Activated naive CD4-positive, alpha-beta T cell treated with anti-CD3 and anti-CD28 coated beads, Interleukin-2, amount 50 U/mL, for 72 hours (primary cell): ENCODE measurements around the gene DIRAS3. TPM values are rescaled to one million over a fixed set of nuclear protein-coding genes. Genes with fewer than 3 reads are reported as not detected.
"Not testable (repeated sequence)": the region's sequence is repeated elsewhere in the genome, so short reads cannot be mapped to it uniquely, and the experiment has no call there.

Experiments
- ATAC-seq, 2 donors: fragments of 150-1000 bp; cut with Tn5 transposase; 2 replicates each; pipeline ENCODE4 v1.10.0; 2021; ENCODE audit warnings: mild to moderate bottlenecking in 2 of 2, moderate library complexity in 2 of 2
- DNase-seq, 2 donors: peaks; one replicate each; pipeline ENCODE4 v3.0.0; 2021 to 2022; ENCODE audit warnings: low spot score in 2 of 2
- H3K27ac Mint-ChIP-seq, 2 donors: one replicate each; pipeline ENCODE4 v1.8.0; 2022; ENCODE audit warnings: mild to moderate bottlenecking in 2 of 2, mixed read lengths in 2 of 2
- H3K36me3 Mint-ChIP-seq, 2 donors: one replicate each; pipeline ENCODE4 v1.8.0; 2022; ENCODE audit warnings: mixed read lengths in 2 of 2
- H3K9me3 Mint-ChIP-seq, 2 donors: one replicate each; pipeline ENCODE4 v1.8.0; 2022; ENCODE audit warnings: mixed read lengths in 2 of 2
- total RNA-seq, 2 donors: library from RNA; stranded (reverse); gene quantifications; one replicate each; pipeline ENCODE4 v1.2.3, GENCODE V29; 2022

Gene DIRAS3
- total RNA-seq, 2 donors from 2014 or later: not detected

DNA sequence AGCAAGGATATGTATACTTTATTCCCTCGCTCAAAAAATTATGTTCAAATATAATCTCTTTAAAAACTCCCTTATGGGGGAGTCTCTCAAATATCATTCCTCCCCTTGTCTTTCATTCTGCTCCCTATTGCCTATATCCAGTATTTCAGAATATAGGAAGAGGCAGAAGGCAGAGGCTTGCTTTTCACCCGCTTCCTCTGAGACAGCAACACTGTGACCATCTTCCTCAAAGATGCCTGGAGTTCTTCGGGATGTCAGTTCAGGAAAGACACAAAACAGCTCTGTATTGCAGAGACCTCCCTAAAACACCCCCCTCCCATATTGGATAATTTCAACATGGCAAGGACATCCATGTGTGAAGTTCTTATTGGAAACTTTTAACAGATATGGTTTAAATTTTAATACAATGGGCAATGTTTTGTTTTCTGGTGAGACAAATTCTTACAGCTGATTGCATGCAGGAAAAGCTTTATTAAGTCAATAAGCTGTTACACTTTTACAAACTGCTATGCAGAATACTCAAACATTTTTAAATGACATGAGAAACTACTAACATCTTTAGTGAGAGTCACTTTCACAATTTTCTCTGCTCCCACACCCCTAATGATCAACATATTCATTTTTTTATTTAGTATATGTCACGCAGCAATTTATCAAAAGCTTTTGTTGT lies 4.8 kb downstream of the DIRAS3 start:
- Mint-ChIP-seq H3K9me3 (peaks cover 0 to 4% of the 10 kb centered on the region in 2 donors), H3K27ac (no peak overlapping the region), H3K36me3 (peaks cover 0 to 6% of the 10 kb centered on the region in 2 donors)
- DNase-seq: no peak
- no peak for ATAC-seq

DNA sequence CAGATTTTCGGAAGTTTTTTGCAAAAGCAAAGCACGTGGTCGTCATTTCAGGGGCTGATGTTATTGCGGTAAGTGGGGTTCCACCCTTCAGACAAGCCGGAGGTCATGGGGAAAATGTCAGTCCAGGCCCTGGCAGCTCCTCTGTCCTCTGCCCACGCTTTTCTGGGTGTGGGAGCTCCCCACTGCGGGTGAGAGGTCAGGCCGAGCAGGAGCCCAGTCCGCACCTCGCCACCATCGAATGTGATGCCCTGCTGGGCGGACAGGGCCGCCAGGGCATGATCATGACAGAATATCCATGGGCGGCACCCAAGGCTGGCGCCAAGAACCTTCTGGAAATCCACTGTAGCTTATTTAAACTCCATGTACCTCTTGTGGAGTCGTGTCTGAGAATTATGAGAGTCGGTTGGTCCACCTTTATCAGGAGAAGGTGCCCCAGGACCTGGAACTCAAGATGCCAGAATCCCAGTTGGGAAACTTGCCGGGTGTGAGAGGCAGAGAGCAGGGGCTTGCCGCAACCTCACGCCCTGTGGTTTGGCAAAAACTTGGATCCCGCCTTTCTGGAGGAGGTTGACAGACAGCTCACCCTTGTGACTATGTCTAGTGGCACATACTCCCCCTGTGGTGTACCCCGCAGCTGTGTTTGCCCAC lies 6.9 kb downstream of the DIRAS3 start:
- Mint-ChIP-seq H3K36me3 (peaks cover 0 to 6% of the 10 kb centered on the region in 2 donors), H3K27ac (no peak overlapping the region), H3K9me3 (peaks cover 4 to 6% of the 10 kb centered on the region in 2 donors)
- no peak for ATAC-seq
- DNase-seq: no peak

DNA sequence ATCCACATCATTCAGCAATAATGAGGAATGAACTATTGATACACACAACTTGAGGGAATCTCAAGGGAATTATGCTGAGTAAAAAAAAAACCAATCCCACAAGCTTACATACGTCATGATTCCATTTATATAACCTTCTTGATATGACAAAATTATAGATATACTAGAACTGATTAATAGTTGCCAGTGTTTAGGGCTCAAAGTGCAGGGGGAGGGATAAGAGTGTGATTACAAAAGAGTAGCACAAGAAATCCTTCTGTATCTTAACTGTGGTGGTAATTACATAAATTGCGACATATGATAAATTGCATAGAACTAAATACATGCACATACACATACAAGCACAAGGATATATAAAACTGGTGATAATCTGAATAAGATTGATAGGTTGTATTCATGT lies 13.5 kb downstream of the DIRAS3 start:
- Mint-ChIP-seq H3K36me3 (no peaks in the 10 kb centered on the region), H3K9me3 (peaks cover 4 to 16% of the 10 kb centered on the region in 2 donors), H3K27ac (no peak overlapping the region)
- ATAC-seq (no peak), DNase-seq (no peak)

DNA sequence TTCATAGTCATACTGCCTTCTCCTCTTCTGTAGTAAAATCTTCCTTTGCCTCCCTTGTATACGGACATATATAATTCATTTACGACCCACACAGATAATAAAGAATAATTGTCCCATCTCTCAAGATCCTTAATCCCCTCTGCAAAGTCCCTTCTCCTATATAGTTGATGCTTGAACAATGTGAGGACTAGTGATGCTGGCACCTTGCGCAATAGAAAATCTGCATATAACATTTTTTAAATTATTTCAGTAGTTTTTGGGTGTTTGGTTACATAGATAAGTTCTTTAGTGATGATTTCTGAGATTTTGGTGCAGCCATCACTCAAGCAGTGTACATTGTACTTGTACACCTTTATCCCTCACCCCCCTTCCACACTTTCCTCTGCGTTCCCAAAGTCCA lies 21.0 kb downstream of the DIRAS3 start:
- Mint-ChIP-seq H3K9me3 (peaks cover 0 to 6% of the 10 kb centered on the region in 2 donors), H3K36me3 (no peaks in the 10 kb centered on the region), H3K27ac (no peak overlapping the region)

DNA sequence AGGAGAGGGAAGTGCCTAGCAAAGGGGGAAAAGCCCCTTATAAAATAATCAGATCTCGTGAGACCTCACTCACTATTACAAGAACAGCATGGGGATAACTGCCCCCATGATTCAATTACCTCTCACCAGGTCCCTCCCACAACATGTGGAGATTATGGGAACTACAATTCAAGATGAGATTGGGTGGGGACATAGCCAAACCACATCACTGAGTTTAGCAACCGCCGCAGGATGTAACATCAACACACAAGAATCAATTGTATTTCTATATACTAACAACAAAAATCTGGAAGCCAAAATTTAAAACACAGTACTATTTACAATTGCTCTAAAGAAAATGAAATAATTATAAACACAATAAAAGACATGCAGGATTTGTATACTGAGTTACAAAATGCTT lies 21.9 kb downstream of the DIRAS3 start:
- H3K36me3 Mint-ChIP-seq: no peaks in the 10 kb centered on the region
- peaks cover 0 to 5% of the 10 kb centered on the region in 2 donors for H3K9me3 Mint-ChIP-seq
- H3K27ac Mint-ChIP-seq: no peak overlapping the region
- no peak for DNase-seq
- no peak for ATAC-seq

More for the DNA sequence above, 21.0 kb downstream of the DIRAS3 start:
- ATAC-seq (no peak), DNase-seq (no peak)

DNA sequence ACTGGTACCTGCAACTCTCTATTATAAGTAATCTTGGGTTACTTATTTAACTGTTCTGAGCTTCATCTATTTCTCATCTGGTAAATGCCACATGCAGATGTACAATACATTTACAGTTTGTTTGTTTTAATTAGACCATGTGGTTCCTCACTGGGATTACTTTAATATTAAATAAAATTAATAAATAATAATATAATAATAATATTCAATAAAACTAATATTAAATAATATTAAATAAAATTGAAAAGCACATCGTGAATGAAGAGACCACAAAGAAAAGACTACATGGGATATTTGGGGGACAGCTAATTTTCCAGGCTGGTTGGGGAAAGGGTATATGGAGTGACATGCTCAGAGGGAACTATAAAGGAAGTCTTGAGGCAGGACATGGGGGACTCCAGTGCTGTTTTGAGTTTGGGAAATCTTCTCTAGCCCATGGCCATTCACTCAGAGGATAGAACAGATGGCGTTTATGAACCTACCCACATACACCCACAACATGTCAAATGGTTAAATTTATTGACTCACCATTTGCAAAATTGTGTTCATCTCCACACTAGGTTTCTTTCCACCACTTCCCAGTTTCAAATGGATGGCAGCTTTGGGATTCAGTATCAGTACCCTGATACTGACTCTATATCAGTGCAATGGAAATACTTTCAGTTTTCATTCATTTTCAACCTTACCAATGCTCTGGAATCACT lies 25.6 kb downstream of the DIRAS3 start:
- Mint-ChIP-seq H3K36me3 (no peaks in the 10 kb centered on the region), H3K27ac (no peak overlapping the region), H3K9me3 (peaks cover 0 to 6% of the 10 kb centered on the region in 2 donors)
- no peak for ATAC-seq
- no peak for DNase-seq

DNA sequence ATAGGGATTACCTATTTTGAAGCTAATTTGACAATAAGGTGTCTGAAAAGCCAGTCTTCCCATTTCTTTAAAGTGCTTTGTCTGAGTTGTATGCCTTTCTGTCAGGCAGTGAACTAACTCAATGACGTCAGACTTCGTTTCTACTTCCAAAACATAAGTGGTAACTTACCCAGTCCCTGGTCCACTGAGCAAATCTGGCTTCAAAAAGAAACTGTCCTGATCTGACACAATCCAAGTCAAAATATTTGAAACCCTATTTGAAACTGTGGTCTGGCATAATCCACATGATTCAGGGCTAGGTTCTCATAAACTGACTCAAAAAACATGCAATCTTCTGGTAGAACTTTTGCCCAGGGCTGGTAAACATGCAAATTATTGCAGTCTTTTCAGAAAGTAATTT lies 34.0 kb downstream of the DIRAS3 start:
- no peak for DNase-seq
- H3K9me3 Mint-ChIP-seq: peaks cover 0 to 3% of the 10 kb centered on the region in 2 donors
- no peak overlapping the region for H3K27ac Mint-ChIP-seq
- ATAC-seq: no peak
- no peaks in the 10 kb centered on the region for H3K36me3 Mint-ChIP-seq

DNA sequence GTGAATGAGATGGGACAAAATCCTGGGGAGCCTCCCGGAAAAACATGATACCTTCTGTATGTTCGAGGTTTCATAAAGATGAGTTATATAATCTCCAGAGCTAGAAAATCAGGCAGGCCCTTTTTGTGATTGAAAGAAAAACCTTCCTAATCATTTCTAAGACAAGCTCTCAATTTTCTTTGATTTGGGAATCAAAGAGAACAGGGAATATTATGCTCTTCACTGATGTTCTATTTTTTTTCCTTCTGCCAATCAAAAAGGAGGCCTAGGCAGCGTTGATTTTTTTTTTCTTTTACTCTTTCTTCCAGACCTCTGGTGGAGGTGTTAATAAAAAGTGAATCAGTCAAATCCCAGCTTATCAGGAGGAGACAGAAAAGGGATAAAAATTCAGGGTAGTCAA lies 34.5 kb downstream of the DIRAS3 start:
- no peaks in the 10 kb centered on the region for H3K36me3 Mint-ChIP-seq
- H3K9me3 Mint-ChIP-seq: peaks cover 0 to 3% of the 10 kb centered on the region in 2 donors
- DNase-seq: no peak
- ATAC-seq: no peak
- H3K27ac Mint-ChIP-seq: no peak overlapping the region

DNA sequence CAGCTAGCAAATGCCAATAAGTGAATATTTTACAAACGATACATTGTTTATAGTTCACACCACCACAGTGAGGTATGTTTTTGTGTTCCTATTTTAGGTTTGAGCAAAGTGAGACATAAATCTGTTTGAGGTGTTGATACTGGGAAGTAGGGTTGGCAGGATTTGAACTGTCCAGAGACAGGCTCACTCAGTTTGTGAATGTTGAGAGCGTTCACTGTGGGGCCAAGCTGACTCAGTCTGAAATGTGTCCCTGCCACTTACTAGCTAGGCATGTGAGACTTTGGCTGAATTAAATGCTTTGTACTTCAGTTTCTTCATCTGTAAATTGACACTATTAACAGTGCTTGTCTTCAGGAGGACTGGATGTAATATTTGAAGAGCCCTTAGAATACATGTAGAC lies 35.1 kb downstream of the DIRAS3 start:
- no peak overlapping the region for H3K27ac Mint-ChIP-seq
- no peaks in the 10 kb centered on the region for H3K36me3 Mint-ChIP-seq
- peaks cover 0 to 3% of the 10 kb centered on the region in 2 donors for H3K9me3 Mint-ChIP-seq
- ATAC-seq (no peak), DNase-seq (no peak)

DNA sequence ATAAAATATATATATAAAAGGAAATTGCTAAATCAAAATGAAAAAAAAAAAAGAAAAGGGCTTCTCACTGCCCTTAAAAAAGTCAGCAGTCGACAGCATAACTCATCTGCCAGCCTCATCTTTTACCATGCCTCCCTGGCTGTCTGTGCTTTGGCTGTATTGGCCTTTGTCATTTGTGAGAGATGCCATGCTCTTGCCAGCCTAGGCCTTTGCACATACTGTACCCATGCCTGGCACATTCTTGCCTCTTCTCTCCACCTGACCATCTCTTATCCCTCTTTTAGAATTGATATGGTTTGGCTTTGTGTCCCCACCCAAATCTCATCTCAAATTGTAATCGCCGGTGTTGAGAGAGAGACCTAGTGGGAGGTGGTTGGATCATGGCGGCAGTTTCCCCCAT lies 37.1 kb downstream of the DIRAS3 start:
- ATAC-seq (no peak), DNase-seq (no peak)
- H3K27ac Mint-ChIP-seq: no peak overlapping the region
- H3K9me3 Mint-ChIP-seq: peaks cover 0 to 3% of the 10 kb centered on the region in 2 donors
- no peaks in the 10 kb centered on the region for H3K36me3 Mint-ChIP-seq

DNA sequence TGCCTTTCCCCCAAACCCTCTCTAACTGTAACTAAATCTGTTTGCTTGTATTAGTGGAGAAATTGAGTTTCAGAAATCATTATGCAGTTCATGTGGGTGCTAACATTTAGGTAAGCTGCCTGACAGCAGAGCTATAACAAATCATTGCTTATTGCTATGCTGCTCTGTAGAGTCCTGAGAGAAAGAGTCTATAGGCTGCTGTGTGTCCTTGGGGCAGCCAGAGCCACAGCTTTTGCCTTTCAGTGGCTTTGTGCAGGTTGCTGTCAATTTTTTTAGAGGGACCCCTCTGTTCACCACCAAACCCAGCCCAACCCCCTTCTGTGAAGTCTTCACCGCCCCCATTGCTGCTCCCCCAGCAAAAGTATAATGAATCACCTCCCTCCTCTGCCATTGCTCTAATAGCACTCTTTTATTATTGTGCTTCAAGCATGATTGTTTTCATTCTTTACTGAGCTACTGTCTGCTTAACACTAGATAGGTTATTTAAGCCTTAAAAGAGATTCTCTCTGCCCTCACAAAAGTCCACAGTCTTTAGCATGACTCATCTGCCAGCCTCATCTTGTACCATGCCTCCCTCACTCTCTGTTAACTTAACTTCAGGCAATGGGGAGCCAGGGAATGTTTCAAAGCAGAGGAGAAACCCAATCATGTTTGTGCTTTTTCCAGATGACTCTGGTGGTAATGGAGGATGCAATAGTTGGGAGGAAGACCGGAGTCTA lies 38.6 kb downstream of the DIRAS3 start:
- Mint-ChIP-seq H3K27ac (no peak overlapping the region), H3K9me3 (no peaks in the 10 kb centered on the region), H3K36me3 (no peaks in the 10 kb centered on the region)
- DNase-seq (no peak), ATAC-seq (no peak)

DNA sequence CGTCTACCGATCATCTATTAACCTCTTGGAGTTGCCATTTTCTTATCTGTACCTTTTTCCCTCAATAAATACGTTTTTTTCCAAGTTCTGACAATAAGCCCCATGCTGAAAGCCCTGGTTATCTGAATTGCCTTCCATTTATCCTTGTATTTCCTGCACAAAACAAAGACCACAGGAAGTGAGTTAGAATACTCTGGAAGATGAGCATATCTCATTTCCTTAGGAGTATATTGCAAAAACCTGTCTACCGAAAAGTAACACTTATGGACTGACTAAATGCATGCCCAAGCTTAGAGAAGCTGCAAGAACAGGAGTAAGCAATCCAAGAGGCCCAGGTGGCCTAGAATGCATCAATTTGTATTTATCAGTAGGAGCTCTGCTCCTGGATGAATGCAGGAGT lies 39.9 kb downstream of the DIRAS3 start:
- ATAC-seq: no peak
- Mint-ChIP-seq H3K9me3 (peaks cover 7% of the 10 kb centered on the region in 2 donors), H3K36me3 (no peaks in the 10 kb centered on the region), H3K27ac (no peak overlapping the region)
- DNase-seq: no peak

DNA sequence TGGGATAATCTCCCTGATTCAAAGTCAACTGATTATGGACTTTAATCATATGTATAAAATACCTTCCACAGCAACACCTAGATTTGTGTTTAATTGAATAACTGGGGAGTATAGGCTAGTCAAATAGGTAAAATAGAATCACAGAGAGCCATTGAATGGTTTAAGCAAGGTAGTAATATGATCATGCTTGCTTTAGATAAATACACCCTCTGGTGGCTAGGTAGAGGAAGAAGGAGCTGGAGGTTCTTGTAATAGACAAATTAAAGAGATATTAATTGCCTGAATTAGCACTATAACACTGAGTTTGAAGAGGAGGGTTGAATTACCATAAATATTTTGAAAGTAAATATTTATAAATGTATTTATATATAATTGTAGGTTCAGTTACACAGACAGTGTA lies 40.3 kb downstream of the DIRAS3 start:
- Mint-ChIP-seq H3K27ac (no peak overlapping the region), H3K36me3 (no peaks in the 10 kb centered on the region), H3K9me3 (peaks cover 7% of the 10 kb centered on the region in 2 donors)
- DNase-seq (no peak), ATAC-seq (no peak)

DNA sequence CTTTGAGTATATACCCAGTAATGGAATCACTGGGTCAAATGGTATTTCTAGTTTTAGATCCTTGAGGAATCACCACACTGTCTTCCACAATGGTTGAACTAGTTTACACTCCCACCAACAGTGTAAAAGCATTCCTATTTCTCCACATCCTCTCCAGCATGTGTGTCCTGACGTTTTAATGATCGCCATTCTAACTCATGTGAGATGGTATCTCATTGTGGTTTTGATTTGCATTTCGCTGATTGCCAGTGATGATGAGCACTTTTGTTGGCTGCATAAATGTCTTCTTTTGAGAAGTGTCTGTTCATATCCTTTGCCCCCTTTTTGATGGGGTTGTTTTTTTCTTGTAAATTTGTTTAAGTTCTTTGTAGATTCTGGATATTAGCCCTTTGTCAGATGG lies 46.8 kb downstream of the DIRAS3 start:
- ATAC-seq, DNase-seq, H3K27ac Mint-ChIP-seq, H3K36me3 Mint-ChIP-seq: not testable (repeated sequence)
- peaks cover 23 to 30% of the 10 kb centered on the region in 2 donors for H3K9me3 Mint-ChIP-seq

DNA sequence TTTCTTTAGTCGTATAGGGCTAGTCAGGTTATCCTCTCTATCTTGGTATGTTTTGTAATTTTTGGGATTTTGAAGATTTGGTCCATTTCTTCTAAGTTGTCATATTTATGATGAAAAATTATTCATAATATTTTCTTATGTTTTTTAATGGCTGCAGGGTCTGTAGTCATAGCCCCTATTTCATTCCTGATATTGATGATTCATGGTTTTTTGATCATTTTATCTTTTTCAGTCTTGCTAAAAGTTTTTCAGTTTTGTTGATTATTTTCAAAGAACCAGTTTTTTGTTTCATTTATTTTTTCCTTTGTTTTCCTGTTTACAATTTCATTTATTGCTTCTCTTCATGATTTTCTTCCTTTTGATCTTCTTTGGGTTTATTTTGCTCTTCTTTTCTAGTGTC lies 50.2 kb downstream of the DIRAS3 start:
- no peak for DNase-seq
- H3K27ac Mint-ChIP-seq: no peak overlapping the region
- peaks cover 17 to 23% of the 10 kb centered on the region in 2 donors for H3K9me3 Mint-ChIP-seq
- no peaks in the 10 kb centered on the region for H3K36me3 Mint-ChIP-seq
- ATAC-seq: no peak

DNA sequence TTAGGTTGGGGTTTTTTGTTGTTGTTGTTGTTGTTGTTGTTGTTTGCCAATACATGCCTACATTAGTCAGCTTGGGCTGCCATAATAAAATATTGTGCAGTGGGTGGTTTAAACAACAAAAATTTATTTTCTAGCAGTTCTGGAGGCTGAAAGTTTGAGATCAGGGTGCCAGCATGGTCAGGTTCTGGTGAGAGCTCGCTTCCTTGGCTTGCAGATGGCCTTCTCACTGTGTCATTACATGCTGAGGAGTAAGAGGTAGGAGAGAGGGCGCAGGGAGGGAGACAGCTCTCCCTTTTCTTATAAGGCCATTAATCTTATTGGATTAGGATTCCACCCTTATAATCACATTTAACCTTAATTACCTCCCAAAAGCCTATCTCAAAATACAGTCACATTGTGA lies 52.7 kb downstream of the DIRAS3 start:
- H3K9me3 Mint-ChIP-seq: peaks cover 16 to 23% of the 10 kb centered on the region in 2 donors
- H3K27ac Mint-ChIP-seq: no peak overlapping the region
- H3K36me3 Mint-ChIP-seq: no peaks in the 10 kb centered on the region
- ATAC-seq (no peak), DNase-seq (no peak)
